Stimulated activated CD8-positive, alpha-beta memory T cell treated with anti-CD3 and anti-CD28 coated beads, Interleukin-4, amount 100 ng/mL, for 4 hours (primary cell): ENCODE data around the gene UQCC2.

Experiments used
- DNase-seq, 2 donors: peaks; one replicate each; pipeline ENCODE4 v3.0.0-alpha.2; 2020; ENCODE audit warnings: low read depth in 2 of 2, low spot score in 1 of 2

The UQCC2 gene

DNA sequence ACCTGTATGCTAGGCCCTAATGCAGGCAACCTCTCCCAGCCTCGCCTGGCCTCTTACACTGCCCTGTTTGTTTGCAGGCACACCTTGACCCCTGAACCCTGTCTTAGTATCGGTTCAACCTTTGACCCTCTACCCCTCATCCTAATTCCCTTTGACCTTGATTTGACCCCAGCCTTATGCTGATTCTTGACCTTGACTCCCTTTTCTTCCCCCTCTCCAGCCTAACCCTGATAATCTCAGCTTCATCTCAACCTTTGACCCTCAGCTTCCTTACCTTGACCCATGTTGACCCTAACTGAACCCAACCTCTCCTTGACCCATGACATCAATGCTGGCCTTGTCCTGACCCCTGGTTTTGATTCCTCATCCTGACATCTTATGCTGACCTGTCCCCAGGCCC is 33.8 kb downstream of the UQCC2 start:
- no peak for DNase-seq

DNA sequence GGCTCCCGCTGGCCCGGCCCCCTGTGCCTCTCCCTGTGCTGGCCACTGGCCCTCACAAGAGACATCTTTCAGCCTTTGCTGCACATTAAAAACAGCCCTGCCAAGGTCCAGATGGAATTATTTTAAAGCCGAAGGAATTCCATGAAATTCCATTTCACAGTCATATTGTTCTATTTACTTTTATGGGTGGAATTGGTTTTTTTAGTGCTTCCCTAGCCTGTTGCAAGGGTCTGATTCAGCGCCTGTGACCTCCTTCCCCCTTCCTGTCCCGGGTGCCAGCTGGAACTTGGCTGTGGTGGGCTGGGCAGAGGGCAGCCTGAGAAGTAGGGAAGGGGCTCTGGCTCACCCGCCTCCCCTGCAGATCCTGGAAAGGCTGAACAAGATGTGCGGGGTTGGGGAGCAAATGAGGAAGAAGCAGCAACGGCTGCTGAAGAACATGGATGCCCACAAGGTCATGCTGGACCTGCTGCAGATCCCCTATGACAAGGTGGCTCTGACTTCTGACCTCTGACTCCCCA is 34.3 kb downstream of the UQCC2 start:
- no peak for DNase-seq

DNA sequence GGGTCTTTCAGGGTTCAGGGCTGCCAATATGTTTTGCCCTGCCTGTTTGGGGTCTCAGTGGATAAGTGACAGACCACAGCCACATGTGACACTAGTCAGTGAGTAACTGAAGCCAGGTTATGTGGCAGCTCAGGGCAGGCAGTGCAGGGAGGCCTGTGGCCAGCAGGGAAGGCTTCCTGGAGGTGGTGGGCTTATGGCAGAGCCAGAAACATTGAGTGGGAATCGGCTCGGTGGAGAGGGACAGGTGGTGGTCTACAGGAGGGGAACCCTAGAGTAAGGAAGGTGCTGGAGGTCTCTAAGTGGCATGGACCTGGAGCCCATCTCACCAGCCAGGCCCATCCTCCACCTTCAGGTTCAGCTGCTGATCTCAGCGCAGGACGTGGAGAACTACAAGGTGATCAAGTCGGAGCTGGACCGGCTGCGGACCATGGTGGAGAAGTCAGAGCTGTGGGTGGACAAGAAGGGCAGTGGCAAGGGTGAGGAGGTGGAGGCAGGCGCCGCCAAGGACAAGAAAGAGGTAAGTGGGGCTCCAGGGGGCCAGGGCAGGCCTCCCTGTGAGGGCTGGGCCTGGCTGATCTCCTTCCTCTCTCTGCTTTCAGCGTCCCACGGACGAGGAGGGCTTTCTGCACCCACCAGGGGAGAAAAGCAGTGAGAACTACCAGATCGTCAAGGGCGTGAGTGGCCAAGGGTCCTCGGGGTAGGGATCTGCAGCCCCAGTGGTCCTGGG is 34.9 kb downstream of the UQCC2 start:
- DNase-seq = no peak

DNA sequence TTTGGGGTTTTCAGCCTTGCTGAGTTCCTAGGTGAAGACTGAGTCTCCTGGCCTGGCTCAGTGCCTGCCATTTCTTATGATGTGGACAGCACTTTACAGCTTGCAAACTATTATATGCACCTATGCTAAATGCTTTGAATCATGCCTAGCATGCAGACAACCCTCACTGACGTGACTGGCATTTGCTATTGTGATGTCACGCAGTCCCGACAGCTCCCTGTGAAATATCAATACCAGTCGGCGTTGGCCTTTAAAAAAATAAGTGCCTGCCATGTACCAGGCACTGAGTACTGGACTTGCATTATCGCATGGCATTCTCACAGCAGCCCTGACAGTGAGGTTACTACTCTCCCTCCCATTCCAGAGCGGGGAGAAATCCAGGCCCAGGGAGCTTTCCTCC is 35.5 kb downstream of the UQCC2 start:
- no peak for DNase-seq

DNA sequence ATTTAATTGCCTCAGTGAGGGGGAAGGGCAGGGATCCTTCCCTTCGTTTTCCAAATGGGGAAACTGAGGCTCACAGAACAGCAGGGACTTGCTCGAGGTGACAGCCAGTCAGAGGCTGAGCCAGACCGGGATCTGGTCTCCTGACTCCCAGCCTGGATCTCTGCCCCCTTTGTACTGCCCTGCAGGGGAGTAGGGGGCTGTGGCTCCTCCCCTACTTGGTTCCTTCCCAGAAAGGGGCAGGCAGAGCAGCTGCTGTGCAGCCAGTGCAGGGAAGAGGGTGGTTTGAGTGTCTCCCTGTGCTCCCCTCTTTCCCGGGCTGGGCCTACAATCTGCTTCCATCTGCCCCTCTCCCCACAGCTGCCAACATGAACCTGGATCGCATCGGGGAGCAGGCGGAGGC is 37.6 kb downstream of the UQCC2 start:
- DNase-seq = no peak

DNA sequence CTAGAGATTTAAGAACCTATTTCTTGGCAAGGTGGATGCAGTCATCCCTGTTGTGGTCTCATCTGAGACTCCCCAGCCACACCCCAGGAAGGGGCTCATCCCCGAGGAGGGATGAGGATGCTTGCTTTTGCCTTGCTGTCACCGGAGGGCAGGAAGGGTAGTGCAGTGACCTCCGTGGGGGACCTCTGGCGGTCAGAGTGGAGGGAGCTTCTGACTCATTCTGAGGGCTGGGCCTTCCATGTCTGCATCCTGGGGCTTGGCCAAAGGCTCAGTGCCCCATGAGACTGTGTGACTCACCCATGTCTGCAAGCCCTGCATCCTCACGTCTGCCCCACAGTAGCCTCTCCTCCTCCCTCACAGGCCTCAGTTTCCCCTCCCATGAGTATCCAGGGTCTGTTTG is 38.7 kb downstream of the UQCC2 start:
- DNase-seq = no peak

DNA sequence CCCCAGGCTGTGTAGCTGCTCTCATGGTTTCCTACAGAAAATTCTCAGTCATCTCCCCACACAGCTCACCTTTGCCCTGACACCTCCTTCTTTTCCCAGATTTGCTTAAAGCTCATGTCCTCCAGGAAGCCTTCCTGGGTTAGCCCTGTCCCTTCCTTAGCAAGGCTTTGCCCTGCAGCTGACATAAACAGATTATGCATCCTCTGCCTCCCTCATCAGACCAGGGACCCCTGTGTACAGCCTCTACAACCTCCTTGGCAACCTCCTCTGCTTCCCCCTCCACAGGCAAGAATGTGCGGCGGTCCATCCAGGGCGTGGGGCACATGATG is 39.8 kb downstream of the UQCC2 start:
- DNase-seq = no peak

DNA sequence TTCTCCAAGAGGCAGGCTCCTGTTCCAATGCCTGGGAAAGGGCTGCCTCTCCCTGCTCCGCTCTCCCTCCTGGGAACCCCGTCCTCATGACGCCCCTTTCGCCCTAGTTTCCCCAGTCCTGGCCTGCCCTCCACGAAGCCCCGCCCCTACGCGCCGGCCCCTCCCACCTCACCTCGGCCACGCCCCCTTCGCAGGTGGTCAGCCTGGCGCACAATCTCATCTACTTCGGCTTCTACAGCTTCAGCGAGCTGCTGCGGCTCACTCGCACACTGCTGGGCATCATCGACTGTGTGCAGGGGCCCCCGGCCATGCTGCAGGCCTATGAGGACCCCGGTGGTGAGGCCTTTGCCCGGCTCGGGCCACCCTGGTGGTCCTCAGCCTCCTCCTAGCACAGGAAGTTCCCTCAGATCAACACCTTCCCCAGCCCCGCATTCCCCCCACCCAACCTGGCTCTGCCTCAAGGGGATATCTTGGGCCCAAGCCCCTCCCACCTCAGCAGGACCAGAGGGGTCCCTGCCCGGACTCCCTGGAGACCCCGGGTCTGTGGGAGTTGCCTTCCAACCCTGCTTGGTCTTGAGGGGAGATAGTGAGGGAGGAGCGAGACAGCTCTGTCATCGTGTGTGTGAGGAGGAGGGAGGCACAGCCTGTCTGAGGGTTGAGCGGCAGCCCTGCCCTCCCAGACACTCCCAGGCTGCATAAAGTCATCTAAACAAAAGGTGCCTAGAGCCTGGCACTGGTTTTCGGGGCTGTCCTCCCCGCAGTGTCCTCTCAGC is 40.3 kb downstream of the UQCC2 start:
- DNase-seq = no peak

DNA sequence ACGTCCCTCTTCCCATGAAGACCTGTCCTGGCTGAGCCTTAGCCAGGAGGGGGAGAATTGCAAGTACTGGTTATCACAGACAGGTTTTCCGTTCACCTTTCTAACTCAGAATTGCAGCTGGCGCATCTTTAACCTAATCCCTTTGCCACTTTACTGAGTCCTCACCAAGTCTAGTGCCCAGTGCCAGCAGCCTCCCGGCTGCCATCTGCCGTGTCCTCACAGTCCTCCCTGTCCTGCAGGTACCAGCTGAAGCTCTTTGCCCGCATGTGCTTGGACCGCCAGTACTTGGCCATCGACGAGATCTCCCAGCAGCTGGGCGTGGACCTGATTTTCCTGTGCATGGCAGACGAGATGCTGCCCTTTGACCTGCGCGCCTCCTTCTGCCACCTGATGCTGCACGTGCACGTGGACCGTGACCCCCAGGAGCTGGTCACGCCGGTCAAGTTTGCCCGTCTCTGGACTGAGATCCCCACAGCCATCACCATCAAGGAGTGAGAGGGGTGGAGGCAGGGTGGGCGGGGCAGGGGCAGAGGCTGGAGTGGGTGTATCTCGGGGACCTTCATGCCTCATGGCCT is 41.3 kb downstream of the UQCC2 start:
- no peak for DNase-seq

DNA sequence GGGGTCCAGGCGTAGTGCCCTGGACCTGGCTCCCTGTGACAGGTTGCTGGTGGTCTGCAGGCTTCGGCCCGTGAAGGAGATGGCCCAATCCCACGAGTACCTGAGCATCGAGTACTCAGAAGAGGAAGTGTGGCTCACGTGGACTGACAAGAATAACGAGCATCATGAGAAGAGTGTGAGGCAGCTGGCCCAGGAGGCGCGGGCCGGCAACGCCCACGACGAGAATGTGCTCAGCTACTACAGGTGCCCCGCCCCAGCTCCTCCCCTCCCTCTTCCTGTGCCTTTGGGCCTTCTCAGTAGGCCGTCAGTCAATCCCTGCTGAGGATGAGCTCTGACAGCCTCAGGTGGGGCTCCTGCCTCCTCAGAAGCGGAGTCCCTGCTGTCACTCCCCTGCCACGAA is 42.6 kb downstream of the UQCC2 start:
- DNase-seq = no peak

DNA sequence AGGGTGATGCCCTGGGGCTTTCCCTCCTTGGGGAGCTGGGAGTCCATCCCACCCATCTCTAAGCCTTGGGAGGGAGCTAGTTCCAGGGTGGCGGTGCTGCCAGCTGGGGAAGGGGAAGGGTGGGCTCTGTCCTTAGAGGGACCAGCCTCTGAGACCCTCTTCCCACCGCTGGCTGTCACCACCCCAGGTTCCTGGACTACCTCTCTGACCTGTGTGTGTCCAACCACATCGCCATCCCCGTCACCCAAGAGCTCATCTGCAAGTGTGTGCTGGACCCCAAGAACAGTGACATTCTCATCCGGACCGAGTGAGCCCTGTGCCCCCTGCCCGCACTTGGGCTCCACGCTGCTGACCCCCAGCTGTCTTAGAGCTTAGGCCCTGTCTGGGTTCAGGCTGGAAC is 43.2 kb downstream of the UQCC2 start:
- no peak for DNase-seq

DNA sequence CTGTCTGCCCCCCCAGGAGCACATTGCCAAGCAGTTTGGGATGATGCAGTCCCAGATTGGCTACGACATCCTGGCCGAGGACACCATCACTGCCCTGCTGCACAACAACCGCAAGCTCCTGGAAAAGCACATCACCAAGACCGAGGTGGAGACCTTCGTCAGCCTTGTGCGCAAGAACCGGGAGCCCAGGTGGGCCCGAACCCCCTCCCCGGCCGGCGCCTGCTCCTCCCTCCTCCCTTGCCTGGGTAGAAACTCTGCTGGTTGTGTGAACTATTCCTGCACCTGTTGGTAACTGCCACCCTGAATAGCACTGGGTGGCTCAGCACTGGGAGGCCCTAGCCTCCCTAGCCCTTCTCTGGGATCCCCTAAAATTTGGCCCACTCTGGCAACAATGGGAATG is 43.7 kb downstream of the UQCC2 start:
- DNase-seq = no peak

DNA sequence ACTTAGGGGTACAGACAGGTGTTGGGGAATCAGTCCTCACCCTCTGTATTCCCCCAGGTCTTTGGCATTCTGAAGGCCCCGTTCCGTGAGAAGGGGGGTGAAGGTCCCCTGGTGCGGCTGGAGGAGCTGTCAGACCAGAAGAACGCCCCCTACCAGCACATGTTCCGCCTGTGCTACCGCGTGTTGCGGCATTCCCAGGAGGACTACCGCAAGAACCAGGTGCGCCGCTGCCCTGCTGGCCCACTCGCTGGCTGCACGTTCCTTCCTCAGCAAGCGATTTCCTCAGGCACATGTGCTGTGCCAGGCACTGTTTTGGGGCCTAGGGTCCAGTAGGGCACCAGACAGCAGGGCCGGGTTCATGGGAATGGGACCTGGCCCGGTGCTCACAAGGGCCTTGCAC is 44.4 kb downstream of the UQCC2 start:
- DNase-seq = no peak

DNA sequence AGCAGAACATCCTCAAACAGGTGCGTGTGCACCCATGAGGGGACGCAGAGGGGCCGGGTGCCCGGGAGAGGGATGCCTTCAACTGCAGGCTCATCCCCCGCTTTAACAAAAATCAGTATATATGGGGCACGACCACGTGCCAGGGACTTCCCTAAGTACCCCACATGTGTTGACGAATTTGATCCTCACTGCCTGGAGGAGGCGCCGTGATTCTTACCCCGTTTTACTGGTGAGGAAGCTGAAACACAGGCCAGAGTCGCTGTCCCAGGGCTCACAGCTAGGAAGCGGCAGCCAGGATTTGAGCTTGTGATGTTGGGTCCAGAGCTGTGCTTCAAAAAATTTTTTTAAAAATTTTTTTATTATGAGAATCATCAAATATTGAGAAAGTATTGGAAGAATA is 45.5 kb downstream of the UQCC2 start:
- DNase-seq = no peak

DNA sequence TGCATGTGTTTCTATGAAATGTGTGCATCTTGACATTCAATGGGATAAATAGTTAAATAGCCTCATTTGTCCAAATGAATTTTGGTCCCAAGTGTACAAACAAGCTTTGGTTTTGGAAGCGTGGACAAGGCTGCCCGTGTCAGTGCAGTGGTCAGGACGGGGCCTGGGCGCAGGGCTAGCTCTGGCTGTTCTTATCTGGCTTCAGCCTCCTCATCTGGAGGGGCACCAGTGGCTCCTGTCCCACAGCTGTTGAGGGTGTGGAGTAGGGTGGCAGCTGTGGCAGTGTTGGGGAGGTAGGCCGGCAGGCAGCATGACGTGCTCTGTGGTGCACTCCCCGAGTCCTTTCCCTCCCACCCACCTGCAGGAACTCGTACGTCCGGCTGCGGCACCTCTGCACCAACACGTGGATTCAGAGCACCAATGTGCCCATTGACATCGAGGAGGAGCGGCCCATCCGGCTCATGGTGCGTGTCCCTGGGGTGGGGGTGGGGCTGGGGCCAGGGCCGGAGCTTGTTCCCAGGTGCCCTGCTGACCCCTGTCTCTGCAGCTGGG is 46.9 kb downstream of the UQCC2 start:
- no peak for DNase-seq

DNA sequence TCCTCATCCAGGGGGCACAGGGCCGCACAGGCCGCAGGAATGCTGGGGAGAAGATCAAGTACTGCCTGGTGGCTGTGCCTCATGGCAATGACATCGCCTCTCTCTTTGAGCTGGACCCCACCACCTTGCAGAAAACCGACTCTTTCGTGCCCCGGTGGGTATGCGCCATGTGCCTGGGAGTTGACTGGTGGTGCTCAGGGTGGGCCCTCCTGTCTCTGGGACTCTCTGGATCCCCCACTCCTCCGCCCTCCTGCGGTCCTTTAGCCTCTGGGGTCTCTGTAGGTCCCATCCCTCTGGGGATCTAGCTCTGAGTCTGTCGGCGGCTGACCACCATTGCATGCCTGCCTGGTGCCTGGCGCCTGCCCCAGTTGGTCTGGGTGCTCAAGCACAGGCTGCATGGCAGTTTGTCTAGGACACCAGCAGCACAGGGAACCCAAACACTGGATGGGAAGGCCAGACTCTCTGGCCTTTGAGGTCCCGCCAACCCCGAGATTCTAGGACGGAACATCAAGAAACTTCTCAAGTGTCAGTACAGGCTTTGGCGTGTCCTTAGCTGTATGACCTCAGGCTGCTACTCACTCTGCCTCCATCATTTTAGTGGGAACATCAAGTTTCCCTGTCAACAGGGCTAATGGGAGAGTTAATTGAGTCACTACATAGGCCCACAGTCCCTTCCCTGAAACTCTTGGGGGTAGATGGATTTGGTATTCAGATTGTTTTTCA is 47.6 kb downstream of the UQCC2 start:
- DNase-seq = no peak

DNA sequence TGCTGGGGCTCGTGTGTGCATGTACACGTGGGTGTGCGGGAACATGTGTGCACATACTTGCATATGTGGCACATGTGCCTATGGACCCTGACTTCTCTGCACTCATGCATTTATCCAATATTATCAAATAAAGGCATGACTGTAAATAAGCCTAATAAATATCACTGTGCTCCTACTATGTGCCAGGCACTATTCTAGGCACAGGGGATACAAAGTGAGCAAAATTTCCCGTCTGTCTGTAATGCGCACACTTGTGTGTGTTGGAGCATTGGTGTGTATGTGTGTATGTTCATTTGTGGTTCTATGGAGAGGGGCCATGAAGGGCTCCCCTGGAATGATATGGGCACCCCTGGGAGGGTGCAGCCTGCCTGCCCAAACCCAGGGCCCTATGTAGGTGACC is 48.5 kb downstream of the UQCC2 start:
- DNase-seq = no peak

DNA sequence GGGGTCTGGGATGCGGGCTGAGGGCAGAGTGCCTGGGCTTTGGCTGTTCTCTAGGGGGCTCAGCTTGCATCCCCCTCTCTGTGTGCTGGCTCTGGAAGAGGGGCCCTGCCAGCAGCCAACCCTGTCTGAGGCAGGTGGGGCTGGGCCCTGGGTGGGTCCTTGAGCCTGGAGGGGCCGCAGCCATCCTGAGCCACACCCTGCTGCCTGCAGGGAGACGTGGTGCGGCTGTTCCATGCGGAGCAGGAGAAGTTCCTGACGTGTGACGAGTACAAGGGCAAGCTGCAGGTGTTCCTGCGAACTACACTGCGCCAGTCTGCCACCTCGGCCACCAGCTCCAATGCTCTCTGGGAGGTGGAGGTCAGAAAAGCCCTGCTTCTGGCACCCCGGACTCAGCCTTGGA is 49.2 kb downstream of the UQCC2 start:
- DNase-seq = no peak

DNA sequence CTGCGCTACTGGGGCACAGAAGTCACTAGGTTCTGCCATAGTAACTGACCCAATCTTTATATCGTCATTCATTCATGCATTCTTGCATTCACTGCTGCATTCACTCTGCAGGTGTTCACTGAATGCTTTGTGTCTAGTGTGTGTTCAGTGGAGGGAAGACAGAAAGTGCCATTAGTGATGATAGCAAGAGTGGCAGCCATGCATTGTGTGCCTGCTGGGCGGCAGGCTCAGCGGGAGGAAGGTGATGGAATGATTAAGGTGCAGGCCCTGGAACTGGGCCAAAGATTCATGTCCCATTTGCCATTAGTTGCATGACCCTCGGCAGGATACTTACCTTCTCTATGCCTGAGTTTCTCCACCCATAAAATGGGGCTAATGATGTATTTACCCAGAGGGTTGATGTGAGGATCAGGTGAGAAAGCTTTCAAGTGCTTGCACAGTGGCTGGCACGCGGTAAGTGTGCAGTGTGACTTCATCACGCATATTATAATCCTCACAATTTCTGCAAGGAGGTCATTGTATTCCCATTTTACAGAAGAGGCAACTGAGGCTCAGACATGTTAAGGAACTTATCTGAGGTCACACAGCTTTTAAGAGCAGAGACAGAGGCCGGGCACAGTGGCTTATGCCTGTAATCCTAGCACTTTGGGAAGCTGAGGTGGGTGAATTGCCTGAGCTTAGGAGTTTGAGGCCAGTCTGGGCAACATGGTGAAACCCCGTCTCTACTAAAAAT is 50.2 kb downstream of the UQCC2 start:
- no peak for DNase-seq

DNA sequence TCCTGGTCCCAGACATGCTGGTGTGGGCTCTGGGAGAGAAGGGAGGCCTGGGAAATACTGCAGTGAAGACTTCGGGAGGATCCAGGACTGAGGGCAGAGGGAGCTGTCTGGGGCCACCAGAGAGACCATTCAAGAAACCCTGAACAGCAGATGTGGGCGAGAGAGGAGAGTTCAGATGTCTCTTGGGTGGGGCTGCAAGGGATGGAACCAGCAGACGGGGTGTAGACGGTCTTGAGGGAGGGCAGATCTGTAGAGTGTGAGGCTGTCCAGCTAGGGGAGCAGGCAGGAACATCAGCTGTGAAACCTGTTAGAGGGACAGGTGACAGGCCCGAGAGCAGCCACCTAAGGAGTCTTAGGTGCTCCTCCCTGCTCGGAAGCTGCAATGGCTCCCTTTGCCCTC is 51.5 kb downstream of the UQCC2 start:
- DNase-seq = no peak
